Ectodermal cell (in vitro differentiated cells): ENCODE data around the gene MADD.

ENCODE experiments used
- H3K27ac ChIP-seq: 2 replicates; pipeline ENCODE4 v1.7.0; 2013; ENCODE audit warnings: mild to moderate bottlenecking, low read depth, low read length; ENCODE audit not compliant: insufficient read depth, poor library complexity, severe bottlenecking
- H3K27me3 ChIP-seq: 2 replicates; pipeline ENCODE4 v1.7.0; 2013; ENCODE audit warnings: mild to moderate bottlenecking, low read length; ENCODE audit not compliant: insufficient read depth, control insufficient read depth, poor library complexity, severe bottlenecking
- H3K36me3 ChIP-seq: one replicate; pipeline ENCODE4 v1.7.0; 2013; ENCODE audit warnings: low read length; ENCODE audit not compliant: control insufficient read depth, insufficient read depth
- H3K4me1 ChIP-seq: one replicate; pipeline ENCODE4 v1.7.0; 2013; ENCODE audit warnings: low read length; ENCODE audit not compliant: control insufficient read depth, insufficient read depth
- H3K4me3 ChIP-seq: 2 replicates; pipeline ENCODE4 v1.7.0; 2013; ENCODE audit warnings: low read depth, low read length, control low read depth; ENCODE audit not compliant: insufficient read depth
- H3K9me3 ChIP-seq: 2 replicates; pipeline ENCODE4 v1.7.0; 2013; ENCODE audit warnings: mild to moderate bottlenecking, low read length, moderate library complexity; ENCODE audit not compliant: control insufficient read depth
- WGBS, 2 experiments: methylation state at CpG; one replicate each; pipeline ENCODE4 v1.1.7; 2013; ENCODE audit warnings: missing lambda C conversion rate in 2 of 2; 5-methylcytosine and 5-hydroxymethylcytosine counted together

The MADD gene

GRCh38 chr11:47356129-47356997 lies 86.4 kb downstream of the MADD start:
- Histone ChIP-seq H3K36me3 (no peaks in the 10 kb centered on the region), H3K9me3 (no peaks in the 10 kb centered on the region), H3K4me3 (no peak overlapping the region), H3K27ac (no peak overlapping the region), H3K4me1 (no peaks in the 10 kb centered on the region), H3K27me3 (no peaks in the 10 kb centered on the region)
- WGBS, 2 experiments = 87 to 89% methylated on average over 9 of the region's 9 CpGs

GRCh38 chr11:47356998-47357329 lies 87.0 kb downstream of the MADD start:
- Histone ChIP-seq H3K4me3 (no peak overlapping the region), H3K9me3 (no peaks in the 10 kb centered on the region), H3K27ac (no peak overlapping the region), H3K36me3 (no peaks in the 10 kb centered on the region), H3K4me1 (no peaks in the 10 kb centered on the region), H3K27me3 (no peaks in the 10 kb centered on the region)
- WGBS, 2 experiments = 93 to 98% methylated on average over 1 of the region's 1 CpG

GRCh38 chr11:47357985-47358730 lies 88.2 kb downstream of the MADD start:
- WGBS, 2 experiments = 93 to 96% methylated on average over 6 of the region's 6 CpGs
- Histone ChIP-seq H3K27ac (no peak overlapping the region), H3K36me3 (no peaks in the 10 kb centered on the region), H3K4me3 (no peak overlapping the region), H3K9me3 (no peaks in the 10 kb centered on the region), H3K27me3 (no peaks in the 10 kb centered on the region), H3K4me1 (no peaks in the 10 kb centered on the region)

GRCh38 chr11:47358731-47359051 lies 88.8 kb downstream of the MADD start:
- no peaks in the 10 kb centered on the region for H3K9me3 ChIP-seq
- WGBS, 2 experiments = 90 to 91% methylated on average over 14 of the region's 14 CpGs
- no peaks in the 10 kb centered on the region for H3K27me3 ChIP-seq
- H3K4me3 ChIP-seq = no peak overlapping the region
- no peak overlapping the region for H3K27ac ChIP-seq
- H3K4me1 ChIP-seq = no peaks in the 10 kb centered on the region
- H3K36me3 ChIP-seq = no peaks in the 10 kb centered on the region

- 91 to 93% methylated on average over 7 of the region's 7 CpGs for WGBS, 2 experiments
- Histone ChIP-seq H3K4me1 (no peaks in the 10 kb centered on the region), H3K27me3 (no peaks in the 10 kb centered on the region), H3K27ac (no peak overlapping the region), H3K4me3 (no peak overlapping the region), H3K36me3 (no peaks in the 10 kb centered on the region), H3K9me3 (no peaks in the 10 kb centered on the region)
Observed at GRCh38 chr11:47359162-47359561, 89.2 kb downstream of the MADD start.

- no peaks in the 10 kb centered on the region for H3K36me3 ChIP-seq
- H3K27me3 ChIP-seq = no peaks in the 10 kb centered on the region
- no peak overlapping the region for H3K4me3 ChIP-seq
- WGBS, 2 experiments = 93% methylated on average over 17 of the region's 17 CpGs
- no peaks in the 10 kb centered on the region for H3K4me1 ChIP-seq
- H3K9me3 ChIP-seq = no peaks in the 10 kb centered on the region
- H3K27ac ChIP-seq = no peak overlapping the region
Observed at GRCh38 chr11:47359586-47359985, 89.7 kb downstream of the MADD start.

- H3K36me3 ChIP-seq = no peaks in the 10 kb centered on the region
- no peak overlapping the region for H3K4me3 ChIP-seq
- no peak overlapping the region for H3K27ac ChIP-seq
- H3K9me3 ChIP-seq = no peaks in the 10 kb centered on the region
- WGBS, 2 experiments = 93 to 94% methylated on average over 15 of the region's 15 CpGs
- no peaks in the 10 kb centered on the region for H3K4me1 ChIP-seq
- no peaks in the 10 kb centered on the region for H3K27me3 ChIP-seq
Observed at GRCh38 chr11:47360341-47360740, 90.4 kb downstream of the MADD start.

GRCh38 chr11:47361419-47361818 lies 91.5 kb downstream of the MADD start:
- Histone ChIP-seq H3K4me3 (no peak overlapping the region), H3K27ac (no peak overlapping the region), H3K4me1 (no peaks in the 10 kb centered on the region), H3K36me3 (no peaks in the 10 kb centered on the region), H3K9me3 (no peaks in the 10 kb centered on the region), H3K27me3 (no peaks in the 10 kb centered on the region)
- WGBS, 2 experiments = 92% methylated on average over 13 of the region's 13 CpGs

- 91 to 95% methylated on average over 1 of the region's 1 CpG for WGBS, 2 experiments
- Histone ChIP-seq H3K36me3 (no peaks in the 10 kb centered on the region), H3K27ac (no peak overlapping the region), H3K27me3 (no peaks in the 10 kb centered on the region), H3K4me3 (no peak overlapping the region), H3K4me1 (no peaks in the 10 kb centered on the region), H3K9me3 (no peaks in the 10 kb centered on the region)
Observed at GRCh38 chr11:47366020-47366490, 96.1 kb downstream of the MADD start.

- no peaks in the 10 kb centered on the region for H3K36me3 ChIP-seq
- no peak overlapping the region for H3K27ac ChIP-seq
- H3K27me3 ChIP-seq = no peaks in the 10 kb centered on the region
- no peaks in the 10 kb centered on the region for H3K4me1 ChIP-seq
- 84 to 85% methylated on average over 3 of the region's 3 CpGs for WGBS, 2 experiments
- H3K9me3 ChIP-seq = no peaks in the 10 kb centered on the region
- no peak overlapping the region for H3K4me3 ChIP-seq
Observed at GRCh38 chr11:47369676-47370075, 99.7 kb downstream of the MADD start.
